GM12801 (cell line): ENCODE measurements around the gene ADGRD2.

Experiments used
- TF ChIP-seq, protein P1 (sequence below): IDR thresholded peaks from one replicate; pipeline ENCODE4 v1.5.1; 2011; ENCODE audit warnings: control low read depth; ENCODE audit not compliant: insufficient read length; ENCODE audit errors: extremely low read depth

The ADGRD2 gene

DNA sequence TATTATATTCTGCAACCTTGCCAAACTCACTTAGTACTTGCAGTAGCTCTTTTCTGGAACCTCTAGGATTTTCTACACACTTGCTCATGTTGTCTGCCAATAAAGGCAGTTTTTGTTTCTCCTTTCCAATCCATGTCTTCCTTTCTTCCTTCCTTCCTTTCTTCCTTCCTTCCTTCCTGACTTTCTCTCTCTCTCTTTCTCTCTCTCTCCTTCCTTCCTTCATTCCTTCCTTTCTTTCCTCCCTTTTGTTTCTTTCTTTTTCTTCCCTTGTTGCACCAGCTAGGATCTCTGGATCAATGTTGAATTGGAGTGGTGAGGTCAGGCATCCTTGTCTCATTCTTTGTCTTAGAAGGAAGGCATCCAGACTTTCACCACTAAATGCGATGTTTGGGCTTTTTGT is 12.5 kb downstream of the ADGRD2 start:
- TF ChIP-seq, protein P1, sequence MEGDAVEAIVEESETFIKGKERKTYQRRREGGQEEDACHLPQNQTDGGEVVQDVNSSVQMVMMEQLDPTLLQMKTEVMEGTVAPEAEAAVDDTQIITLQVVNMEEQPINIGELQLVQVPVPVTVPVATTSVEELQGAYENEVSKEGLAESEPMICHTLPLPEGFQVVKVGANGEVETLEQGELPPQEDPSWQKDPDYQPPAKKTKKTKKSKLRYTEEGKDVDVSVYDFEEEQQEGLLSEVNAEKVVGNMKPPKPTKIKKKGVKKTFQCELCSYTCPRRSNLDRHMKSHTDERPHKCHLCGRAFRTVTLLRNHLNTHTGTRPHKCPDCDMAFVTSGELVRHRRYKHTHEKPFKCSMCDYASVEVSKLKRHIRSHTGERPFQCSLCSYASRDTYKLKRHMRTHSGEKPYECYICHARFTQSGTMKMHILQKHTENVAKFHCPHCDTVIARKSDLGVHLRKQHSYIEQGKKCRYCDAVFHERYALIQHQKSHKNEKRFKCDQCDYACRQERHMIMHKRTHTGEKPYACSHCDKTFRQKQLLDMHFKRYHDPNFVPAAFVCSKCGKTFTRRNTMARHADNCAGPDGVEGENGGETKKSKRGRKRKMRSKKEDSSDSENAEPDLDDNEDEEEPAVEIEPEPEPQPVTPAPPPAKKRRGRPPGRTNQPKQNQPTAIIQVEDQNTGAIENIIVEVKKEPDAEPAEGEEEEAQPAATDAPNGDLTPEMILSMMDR = no peak

DNA sequence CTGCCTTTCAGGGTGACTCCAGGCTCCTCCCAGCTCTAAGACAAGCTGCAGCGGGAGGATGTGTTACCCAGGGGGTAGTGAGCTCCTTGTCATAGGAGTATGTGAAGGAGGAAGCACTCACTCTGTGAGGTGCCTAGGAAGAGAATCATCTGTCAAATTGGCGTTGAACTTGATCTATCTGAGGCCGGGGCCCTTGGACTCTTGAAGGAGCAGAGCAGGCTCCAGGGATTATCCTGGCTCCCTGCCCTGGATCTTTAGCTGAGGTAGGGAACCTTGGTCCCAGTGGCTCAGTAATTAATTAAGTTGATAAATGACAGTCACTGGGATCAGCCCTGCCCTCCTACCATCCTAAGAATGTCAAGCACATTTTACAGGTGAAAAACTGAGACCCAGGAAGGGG is 15.5 kb downstream of the ADGRD2 start:
- TF ChIP-seq, protein P1 = no peak

DNA sequence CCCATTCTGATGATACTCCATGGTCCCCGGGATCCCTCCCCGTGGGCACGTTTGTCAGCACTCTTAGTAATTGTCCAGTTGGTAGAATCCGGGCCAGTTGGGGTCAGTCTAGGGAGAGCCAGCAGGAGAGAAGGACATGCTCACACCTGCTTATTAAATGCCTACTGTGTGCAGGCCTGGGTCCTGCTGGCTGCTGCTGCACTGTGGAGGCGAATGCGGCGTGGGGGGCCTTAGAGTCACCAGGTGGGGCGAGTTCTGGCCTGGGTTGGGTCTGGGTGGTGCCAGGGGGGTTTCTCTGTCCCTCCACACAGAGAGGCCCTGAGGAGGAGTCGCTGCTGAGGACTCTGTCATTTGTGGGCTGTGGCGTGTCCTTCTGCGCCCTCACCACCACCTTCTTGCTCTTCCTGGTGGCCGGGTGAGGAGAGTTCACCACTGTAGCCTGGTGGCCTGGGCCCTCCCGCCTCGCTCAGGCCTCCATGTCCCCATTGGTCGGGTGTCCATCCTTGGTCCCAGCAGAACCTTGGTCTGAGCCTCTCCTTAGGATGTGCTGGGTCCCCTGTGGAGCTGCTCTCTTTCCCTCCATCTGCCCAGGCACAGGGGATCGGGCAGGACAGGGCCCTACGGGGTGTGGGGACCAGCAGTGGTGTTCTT is 17.3 kb downstream of the ADGRD2 start:
- TF ChIP-seq, protein P1 = no peak

DNA sequence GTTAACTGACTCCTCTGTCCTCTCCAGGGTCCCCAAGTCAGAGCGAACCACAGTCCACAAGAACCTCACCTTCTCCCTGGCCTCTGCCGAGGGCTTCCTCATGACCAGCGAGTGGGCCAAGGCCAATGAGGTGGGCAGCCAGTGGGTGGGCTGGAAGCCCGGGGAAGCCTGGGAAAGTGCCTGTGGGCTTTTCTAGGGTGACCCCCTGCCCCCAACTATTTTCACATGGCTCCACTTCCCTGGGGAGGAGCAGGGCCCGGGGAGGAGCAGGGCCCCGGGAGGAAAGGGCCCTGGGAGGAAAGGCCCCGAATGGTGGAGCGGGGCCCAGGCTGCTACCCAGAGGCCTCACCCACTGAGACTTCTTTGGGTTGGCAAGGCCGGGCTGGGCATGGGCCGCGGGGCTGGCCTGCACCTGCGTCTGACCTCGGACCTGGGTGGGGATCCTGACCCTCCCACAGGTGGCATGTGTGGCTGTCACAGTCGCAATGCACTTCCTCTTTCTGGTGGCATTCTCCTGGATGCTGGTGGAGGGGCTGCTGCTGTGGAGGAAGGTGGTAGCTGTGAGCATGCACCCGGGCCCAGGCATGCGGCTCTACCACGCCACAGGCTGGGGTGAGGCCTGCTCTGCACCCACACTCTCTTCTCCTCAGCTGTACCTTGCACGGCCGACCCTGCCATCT is 17.9 kb downstream of the ADGRD2 start:
- TF ChIP-seq, protein P1 = no peak

DNA sequence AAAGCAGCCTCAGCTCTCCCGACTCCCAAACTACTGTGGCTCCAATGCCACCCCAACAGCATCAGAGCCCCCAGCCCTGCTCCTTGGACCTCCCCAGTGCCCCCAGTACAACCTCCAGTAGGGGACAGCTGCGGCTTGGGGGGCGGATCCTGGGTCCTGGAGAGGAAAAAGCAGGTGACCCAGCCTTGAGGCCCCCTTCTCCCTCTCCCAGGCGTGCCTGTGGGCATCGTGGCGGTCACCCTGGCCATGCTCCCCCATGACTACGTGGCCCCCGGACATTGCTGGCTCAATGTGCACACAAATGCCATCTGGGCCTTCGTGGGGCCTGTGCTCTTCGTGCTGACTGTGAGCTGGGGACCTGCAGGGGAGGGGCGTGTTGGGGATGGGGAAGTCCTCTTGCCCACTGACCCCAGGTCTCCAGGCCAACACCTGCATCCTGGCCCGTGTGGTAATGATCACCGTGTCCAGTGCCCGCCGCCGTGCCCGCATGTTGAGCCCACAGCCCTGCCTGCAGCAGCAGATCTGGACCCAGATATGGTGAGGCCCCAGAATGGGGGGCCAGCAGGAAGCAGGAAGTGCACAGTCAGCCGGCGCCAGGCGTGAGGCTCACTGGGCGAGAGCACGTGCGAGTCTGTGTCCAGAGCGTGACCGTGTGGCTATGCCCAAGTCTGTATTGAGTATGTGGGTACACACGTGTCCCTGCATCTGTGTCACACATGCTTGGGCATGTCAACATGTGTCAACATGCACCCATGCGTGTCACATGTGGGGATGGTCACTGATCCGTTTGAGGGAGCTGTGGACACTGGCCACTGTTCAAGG is 19.0 kb downstream of the ADGRD2 start:
- TF ChIP-seq, protein P1 = no peak

DNA sequence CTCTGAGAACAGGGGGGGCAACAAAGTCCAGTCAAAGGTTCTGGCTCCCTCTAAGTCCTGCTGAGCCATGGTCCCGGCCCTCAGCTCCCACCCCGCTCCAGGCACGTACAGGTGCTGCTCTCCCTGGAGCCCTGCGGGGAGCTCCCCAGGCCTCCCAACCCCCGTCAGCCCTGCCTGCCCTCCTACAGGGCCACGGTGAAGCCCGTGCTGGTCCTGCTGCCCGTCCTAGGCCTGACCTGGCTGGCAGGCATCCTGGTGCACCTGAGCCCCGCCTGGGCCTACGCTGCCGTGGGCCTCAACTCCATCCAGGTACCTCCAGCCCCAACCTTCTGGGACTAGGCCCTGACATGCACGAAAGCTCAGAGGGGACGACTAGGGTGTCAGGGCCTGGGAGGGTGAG is 20.1 kb downstream of the ADGRD2 start:
- TF ChIP-seq, protein P1 = no peak

DNA sequence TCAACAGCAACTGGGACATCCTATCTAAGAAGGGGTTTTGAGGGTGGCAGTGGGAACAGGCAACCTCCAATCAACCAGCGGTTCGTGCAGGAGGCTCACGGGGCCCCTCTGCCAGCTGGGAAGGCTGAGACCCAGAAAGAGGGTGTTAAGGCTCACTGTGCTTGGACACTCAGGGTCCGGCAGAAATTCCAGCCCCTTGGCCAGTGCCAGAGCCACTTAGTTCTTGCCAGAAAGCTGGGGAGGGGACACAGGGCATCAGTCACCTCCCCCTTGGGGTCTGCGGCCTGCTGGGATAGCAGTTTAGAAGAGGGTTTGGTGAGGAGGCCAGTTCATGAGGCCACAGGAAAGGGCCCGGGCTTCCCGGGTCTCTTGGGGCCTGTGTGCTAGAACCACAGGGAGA is 20.5 kb downstream of the ADGRD2 start:
- TF ChIP-seq, protein P1 = no peak
